C4-2B (cell line): ENCODE results near the gene ZBTB8B.
"Not testable (repeated sequence)": the region's sequence is repeated elsewhere in the genome, so short reads cannot be mapped to it uniquely, and the experiment has no call there.

Experiments used
- H3K27ac ChIP-seq: fragments of 450-650 bp; 2 replicates; pipeline ENCODE4 v1.5.1; 2017
- CTCF ChIP-seq: fragments of 450-650 bp; conservative IDR thresholded peaks from 2 replicates; pipeline ENCODE4 v1.5.1; 2017; ENCODE audit warnings: mild to moderate bottlenecking
- ZFX ChIP-seq: fragments of 450-650 bp; IDR thresholded peaks from 2 replicates; pipeline ENCODE4 v1.6.1; 2017

Gene ZBTB8B

GRCh38 chr1:32474954-32475353 lies 10.1 kb downstream of the ZBTB8B start:
- no peak overlapping the region for H3K27ac ChIP-seq
- no peak for TF ChIP-seq CTCF
- no peak for TF ChIP-seq ZFX

- H3K27ac ChIP-seq = no peak overlapping the region
- TF ChIP-seq CTCF (no peak), ZFX (no peak)
Observed at GRCh38 chr1:32480003-32480402, 15.1 kb downstream of the ZBTB8B start.

- no peak overlapping the region for H3K27ac ChIP-seq
- TF ChIP-seq CTCF (no peak), ZFX (no peak)
Observed at GRCh38 chr1:32480761-32481160, 15.9 kb downstream of the ZBTB8B start.

GRCh38 chr1:32481788-32482187 lies 16.9 kb downstream of the ZBTB8B start:
- H3K27ac ChIP-seq = not testable (repeated sequence)

GRCh38 chr1:32485554-32486255 lies 20.8 kb downstream of the ZBTB8B start:
- no peak overlapping the region for H3K27ac ChIP-seq
- TF ChIP-seq ZFX (no peak), CTCF (no peak)

GRCh38 chr1:32486463-32487113 lies 21.7 kb downstream of the ZBTB8B start:
- TF ChIP-seq ZFX (no peak), CTCF (no peak)
- H3K27ac ChIP-seq = no peak overlapping the region

GRCh38 chr1:32487182-32487581 lies 22.3 kb downstream of the ZBTB8B start:
- TF ChIP-seq ZFX (no peak), CTCF (no peak)
- no peak overlapping the region for H3K27ac ChIP-seq
